Stimulated activated CD4-positive, alpha-beta T cell treated with anti-CD3 and anti-CD28 coated beads, Interleukin-1b, Interleukin-23, amount 100 ng/mL, for 1 hour (primary cell): ENCODE measurements around the gene PLCL1.

Experiments used
- DNase-seq, 2 donors: peaks; one replicate each; pipeline ENCODE4 v3.0.0-alpha.2; 2020; ENCODE audit warnings: low read depth in 2 of 2

The PLCL1 gene

DNA sequence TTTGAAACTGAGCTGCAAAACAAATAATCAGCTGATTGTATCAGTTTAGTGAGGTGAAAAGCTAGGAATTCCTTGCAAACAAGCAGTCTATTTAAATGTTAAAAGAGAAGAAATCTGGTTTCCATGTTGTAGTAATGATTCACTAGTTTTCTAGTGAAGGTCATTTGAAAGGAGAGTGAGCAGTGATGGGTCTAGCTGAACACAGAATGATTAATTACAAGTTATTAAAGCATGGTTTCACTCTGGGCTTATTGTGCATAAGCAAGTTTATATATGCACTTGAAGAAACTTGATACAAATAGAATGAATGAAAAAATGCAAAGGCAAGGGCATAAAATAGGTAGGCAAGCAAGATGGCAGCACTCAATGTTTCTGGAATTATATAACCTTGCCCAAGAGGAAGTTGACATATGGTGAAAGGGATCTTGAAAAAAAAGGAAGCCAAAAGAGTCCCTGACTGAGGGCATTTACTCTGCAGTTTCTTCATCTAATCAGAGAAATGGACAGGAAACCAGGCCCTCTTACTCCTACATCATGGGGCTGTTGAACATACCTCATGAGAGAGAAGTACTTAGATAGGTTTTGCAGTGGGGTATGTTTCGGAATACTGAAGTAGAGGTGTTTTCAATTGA is 53.2 kb downstream of the PLCL1 start:
- no peak for DNase-seq

GRCh38 chr2:197858607-197859140 is 54.3 kb downstream of the PLCL1 start:
- no peak for DNase-seq

DNA sequence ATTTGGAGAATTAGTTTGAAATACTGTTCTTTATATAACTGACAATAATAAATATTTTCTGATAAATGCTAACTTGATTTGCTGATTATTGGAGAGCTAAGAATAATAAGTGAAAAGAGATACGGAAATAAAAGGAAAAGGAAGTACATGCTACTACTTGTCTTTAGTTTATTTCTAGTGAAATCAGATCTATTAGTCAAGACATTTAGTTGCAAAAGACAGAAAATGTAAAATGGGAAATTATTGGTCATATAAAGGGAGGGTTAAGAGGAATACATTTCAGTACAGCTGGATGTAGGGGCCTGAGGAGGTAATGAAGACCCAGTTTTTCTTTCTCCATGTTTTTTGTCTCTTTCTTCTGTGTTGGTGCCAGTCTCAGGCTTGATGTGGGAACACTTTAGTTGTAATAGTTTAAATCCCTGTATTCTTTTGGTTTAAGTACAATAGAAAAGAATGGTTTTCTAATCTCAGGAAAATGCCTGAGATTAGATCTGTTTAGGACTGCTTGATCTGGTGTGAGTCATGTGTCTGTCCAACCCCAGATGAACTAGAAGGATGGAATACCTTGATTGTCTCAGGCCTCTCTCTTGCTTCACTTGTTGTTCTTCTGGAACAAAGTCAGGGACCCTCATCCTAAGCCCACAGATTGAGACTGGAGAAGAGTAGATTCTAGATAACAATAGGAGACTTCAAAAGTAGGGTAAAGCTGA is 58.0 kb downstream of the PLCL1 start:
- no peak for DNase-seq

DNA sequence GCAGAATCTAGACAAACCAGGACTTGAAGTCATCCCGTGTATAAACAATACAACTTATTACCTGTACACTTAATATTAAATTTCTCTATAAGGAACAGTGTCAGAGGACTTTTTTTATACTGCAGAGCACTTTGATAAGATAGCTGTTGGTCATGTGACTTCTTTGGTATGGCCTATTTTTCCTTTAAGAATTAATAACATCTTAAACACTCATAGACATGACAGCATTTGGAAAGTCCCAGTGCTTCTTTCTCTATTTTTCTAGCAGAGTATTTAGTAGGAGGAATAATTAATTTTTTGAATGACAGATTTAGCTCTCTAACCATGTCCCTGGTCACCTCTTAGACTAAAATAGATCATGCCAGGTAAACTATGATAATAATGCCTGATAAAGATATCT is 59.4 kb downstream of the PLCL1 start:
- DNase-seq = no peak

DNA sequence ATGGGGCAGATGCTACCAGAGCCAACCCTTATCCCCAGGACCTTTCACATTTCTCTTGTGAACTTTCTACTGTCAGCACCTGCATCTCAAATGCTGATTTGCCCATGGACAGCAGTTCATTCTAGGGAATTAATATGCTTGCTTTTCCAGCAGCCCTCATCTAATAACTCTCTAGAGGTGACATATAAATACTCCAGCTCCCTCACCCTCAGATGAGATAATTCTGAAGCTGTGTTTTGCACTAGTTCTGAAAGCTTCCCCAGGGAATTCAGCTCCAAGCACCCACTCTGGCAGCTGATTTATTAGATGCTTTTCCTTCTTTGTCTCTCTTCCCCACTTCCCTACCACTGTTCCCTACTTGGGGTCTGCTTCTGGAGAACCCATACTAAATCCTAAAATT is 62.1 kb downstream of the PLCL1 start:
- DNase-seq = no peak

GRCh38 chr2:197867033-197867432 is 62.6 kb downstream of the PLCL1 start:
- DNase-seq = no peak

- no peak for DNase-seq
These were observed 63.2 kb downstream of the PLCL1 start for GRCh38 chr2:197867624-197868023.

- DNase-seq = no peak
These were observed 63.8 kb downstream of the PLCL1 start for GRCh38 chr2:197868206-197868605.

DNA sequence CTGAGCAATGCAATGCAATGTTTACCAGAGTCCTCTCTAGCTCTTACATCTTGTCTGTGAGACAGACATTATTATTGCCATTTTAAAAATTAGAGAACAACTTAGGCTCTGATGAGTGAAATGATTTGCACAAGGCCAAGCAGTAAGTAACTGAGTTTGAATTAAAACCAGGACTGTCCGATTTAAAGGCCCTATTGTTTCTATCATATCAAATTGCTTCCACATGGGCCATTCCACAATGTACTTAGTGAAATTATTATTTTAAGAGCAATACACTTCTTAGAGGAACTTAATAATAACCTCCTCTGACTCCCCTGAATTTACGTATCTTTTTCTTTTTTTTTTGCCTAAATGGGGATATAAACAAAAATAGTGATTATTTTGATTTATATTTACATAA is 64.6 kb downstream of the PLCL1 start:
- no peak for DNase-seq

DNA sequence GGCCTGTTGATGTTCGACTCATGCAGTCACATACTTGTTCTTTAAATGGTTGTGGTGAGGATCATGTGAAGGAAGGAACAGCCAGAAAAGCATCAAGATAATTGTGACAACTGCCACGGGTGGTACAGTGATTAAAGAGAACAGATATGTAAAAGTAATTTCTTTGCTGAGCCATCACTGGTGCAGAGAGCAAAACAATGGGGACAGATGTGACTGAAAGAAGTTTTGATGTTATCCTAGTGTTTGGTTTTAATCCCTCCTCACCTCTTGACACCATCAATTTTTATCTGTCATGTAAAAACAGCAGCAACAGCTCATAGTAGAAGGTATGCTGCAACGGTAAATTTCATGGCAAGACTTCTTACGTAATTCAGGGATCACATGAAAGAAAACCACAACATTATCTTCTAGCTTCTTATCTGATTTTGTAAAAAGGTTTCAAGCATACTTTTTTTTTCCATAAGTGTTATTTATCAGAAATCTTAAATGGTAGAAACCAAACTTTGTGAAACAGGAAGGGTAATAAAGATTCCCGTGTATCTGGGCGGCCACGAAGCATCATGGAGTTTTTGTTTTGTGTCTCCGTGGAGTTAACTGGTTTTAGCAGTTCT is 65.2 kb downstream of the PLCL1 start:
- no peak for DNase-seq

DNA sequence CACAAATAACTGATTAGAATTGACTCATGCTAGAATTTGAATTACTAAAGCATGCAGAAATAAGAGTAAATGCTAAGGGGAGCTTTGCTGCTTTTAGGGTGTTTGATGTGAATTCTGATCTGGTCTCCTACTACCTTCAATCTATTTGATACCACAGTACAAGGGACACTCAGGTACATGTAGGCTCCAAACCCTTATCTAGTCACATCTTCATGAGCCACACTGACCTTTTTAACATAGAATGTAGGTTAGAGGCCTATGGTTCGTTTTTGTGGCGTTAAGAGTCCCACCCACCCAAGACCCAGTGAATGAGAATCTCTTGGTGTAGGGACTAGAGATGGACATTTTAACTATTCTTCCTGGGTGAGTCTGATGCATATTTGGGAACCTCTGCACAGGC is 65.7 kb downstream of the PLCL1 start:
- DNase-seq = no peak

DNA sequence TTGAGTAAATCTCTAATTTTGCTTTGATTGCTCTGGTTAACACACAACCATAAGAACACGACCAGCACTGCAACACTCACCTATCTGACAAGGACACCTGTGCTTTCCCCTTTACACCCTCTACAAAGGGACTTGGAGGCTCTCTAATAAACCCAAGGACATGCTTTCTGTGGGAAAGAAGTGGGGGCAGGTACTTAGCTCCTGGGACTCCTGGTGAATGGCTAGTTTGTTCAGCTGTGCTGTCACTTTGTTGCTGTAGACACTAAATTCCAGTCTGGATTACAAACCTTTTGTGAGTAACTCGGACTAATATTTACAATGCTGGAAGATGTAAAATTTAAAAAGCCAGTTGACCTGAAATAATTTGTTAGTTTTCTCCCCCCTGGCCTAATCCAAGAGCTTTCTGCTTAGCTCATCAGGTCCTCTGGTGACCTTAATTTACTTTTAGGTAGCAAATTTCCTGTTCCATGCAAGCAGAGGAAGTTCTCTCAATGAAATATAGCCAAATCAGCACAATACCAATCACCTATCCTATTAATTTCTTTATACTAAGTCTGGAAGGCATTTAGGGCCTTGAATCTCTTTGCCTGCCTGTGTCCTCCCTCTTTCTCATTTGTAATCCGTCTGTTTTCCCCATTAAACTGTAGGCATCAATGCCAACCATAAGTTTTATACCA is 67.5 kb downstream of the PLCL1 start:
- DNase-seq = no peak

GRCh38 chr2:197873293-197873701 is 68.9 kb downstream of the PLCL1 start:
- DNase-seq = no peak

DNA sequence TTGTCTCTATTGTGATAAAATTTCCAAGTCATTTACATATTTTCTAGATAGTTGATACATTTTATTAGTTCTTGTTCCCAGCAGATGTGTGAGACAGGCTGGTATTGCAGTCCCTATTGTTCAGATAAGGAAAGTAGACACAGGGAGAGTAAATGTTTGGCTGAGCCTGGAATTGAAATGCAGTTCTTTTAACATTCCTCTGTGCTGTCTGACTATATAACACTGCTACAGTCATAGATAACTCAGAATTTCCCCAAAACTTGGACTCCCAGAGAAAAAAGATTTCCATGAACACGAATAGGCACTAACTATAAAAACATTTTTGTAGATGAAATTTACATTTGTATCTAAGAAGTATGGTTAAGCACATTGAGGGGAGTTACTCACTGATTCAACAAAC is 71.4 kb downstream of the PLCL1 start:
- no peak for DNase-seq

DNA sequence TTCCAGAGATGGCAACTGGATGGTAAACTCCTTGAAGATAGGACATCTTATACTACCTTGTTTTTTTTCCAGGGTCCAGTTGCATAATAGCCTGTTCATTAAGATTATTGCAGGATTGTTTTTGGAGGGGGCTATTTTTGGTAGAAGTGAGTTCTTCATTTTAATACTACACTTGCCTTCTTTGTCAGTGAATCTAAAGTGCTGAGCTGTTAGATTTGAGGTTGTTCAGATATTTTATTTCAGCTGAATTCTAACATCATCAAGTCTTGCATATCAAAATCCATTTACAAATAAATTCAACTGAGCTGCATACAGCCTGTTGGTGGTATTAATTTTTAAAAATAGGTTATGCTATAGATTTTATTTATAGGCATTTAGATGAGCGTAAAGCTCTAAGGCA is 72.1 kb downstream of the PLCL1 start:
- DNase-seq = no peak

- DNase-seq = no peak
These were observed 72.6 kb downstream of the PLCL1 start for GRCh38 chr2:197877038-197877437.

DNA sequence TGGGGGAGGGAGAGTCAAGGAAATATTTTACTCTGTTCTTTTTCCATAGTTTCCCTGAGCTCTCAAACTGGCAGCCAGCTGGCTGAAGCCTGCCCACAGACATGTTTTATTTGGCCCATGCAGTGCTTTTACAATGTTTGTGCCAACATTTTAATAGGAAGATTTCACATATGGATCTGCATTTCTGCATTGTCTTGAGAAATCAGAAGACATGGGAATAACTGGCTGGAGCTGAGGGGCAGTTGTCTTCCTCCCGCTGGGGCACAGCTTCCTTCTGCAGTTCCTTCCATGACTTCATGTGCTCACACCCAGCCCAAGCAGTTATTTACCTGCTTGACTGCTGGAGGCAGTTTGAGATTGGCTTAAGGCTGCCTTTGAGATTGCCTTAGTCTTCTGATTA is 74.4 kb downstream of the PLCL1 start:
- DNase-seq = no peak

DNA sequence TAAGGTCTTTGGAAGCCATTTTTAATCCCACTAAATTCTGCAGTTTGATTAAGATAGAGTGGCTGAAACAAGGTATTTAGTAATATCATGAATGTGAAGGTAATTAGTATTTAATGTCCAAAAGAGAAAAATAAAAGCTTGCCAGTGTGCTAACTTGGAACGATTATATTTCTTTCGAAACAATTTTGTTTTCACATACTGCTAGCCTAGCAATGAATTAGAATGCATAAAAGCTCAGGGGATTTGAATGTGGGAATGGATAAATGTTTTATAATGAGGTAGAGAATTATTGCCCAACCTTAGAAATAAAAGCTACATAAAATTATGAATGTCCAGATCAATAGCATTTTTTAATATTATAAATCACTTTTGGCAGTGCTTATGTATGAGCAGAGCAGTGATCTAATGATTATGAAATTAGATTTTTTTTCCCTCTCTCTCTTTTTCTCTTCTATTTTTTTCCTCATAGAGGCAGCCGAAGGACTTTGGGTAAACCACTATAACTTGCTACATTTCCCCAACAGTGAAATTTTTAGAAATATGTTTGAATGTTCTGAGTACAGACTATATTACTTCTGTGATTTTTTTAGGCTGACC is 75.5 kb downstream of the PLCL1 start:
- no peak for DNase-seq

DNA sequence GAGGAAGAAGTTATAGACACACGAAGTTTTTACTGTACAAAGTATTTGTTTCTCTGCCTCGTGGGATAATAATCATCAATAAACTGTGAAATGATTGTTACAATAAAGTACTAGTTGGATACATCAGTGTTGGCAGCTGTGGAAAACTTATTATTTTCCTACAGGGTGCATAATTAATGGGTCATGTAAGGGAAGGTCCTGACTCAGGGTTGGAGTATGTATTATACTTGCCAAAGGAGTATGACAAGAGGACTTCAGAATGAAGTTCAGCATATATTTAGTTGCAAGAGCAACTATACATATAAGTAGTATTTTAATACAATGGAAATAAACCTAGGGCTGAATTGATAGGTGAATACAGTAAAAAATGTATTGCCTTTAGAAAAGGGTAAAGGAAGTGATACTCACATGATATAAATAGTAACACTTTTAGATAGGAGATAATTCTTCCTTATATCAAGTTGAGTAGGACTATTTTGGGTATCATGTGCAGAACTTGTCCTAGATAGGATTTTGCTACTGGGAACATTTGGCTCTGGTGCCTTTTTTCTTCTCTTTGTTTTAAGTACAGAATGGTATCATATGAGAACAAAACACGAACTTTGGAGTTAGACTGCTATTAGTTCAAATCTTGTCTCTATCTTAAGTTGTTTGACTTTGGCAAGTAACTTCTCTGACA is 79.1 kb downstream of the PLCL1 start:
- no peak for DNase-seq

- no peak for DNase-seq
These were observed 79.9 kb downstream of the PLCL1 start for GRCh38 chr2:197884252-197884651.

DNA sequence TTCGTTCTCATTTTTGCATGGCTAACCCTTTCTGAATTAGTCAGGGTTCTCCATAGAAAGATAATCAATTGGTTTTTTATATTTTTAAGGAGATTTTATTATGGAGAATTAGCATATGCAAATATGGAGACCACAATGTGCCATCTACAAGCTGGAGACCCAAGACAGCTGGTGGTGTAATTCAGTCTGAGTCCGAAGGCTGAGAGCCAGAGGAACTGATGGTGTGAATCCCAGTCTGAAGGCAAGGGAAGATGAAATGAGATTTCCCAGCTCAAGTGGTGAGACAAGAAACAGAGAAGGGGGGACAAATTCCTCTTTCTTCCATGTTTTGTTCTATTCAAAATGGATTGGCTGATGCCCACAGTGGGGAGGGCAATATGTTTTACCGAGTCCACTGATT is 80.7 kb downstream of the PLCL1 start:
- no peak for DNase-seq

- DNase-seq = no peak
These were observed 81.2 kb downstream of the PLCL1 start for GRCh38 chr2:197885587-197885986.
